ENCODE measurements around the gene BCAP31.

- TF ChIP-seq, protein P1, sequence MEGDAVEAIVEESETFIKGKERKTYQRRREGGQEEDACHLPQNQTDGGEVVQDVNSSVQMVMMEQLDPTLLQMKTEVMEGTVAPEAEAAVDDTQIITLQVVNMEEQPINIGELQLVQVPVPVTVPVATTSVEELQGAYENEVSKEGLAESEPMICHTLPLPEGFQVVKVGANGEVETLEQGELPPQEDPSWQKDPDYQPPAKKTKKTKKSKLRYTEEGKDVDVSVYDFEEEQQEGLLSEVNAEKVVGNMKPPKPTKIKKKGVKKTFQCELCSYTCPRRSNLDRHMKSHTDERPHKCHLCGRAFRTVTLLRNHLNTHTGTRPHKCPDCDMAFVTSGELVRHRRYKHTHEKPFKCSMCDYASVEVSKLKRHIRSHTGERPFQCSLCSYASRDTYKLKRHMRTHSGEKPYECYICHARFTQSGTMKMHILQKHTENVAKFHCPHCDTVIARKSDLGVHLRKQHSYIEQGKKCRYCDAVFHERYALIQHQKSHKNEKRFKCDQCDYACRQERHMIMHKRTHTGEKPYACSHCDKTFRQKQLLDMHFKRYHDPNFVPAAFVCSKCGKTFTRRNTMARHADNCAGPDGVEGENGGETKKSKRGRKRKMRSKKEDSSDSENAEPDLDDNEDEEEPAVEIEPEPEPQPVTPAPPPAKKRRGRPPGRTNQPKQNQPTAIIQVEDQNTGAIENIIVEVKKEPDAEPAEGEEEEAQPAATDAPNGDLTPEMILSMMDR (IDR thresholded peaks at IDR 0.05): peak in 4 of 6 experiments; percentile 43 to 82 (median 72)
- TF ChIP-seq POLR2A (IDR thresholded peaks at IDR 0.05): no peak
Measured at GRCh38 chrX:153708415-153708814, 15.8 kb downstream of the BCAP31 start.
